ENCODE measurements around the gene SYNGR3.
"Not testable (repeated sequence)": the region's sequence is repeated elsewhere in the genome, so short reads cannot be mapped to it uniquely, and the experiment has no call there.

Gene SYNGR3

GRCh38 chr16:2011726-2012125, 22.0 kb downstream of the SYNGR3 start:
- not testable (repeated sequence) for DNase-seq

DNA sequence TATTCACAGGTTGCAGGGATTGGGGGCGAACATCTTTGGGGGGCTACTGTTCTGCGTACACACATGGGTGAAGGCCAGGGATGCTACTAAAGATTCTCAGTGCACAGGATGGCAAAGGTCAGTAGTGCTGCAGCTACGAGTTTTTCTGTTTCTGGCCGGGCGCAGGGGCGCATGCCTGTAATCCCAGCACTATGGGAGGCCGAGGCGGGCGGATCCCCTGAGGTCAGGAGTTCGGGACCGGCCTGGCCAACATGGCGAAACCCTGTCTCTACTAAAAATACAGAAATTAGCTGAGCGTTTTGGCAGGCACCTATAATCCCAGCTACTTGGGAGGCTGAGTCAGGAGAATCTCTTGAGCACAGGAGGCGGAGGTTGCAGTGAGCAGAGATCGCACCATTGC, 23.8 kb downstream of the SYNGR3 start:
- DNase-seq: no peak

GRCh38 chr16:2015117-2015946, 25.6 kb downstream of the SYNGR3 start:
- DNase-seq: peak in 1 of 2 donors; percentile 58

DNA sequence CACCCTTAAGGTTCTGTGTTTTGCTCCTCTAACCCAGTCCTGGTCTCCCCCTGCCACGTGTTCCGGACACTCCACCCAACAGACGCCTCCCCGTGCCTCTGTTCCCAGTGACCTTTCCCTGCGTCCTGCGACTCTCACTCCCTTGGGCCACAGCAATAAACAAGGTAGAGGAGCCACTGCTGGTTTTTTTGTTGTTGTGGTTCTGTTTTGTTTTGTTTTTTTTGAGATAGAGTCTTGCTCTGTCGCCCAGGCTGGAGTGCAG, 26.1 kb downstream of the SYNGR3 start:
- no peak for DNase-seq

- DNase-seq: no peak
Measured at GRCh38 chr16:2016407-2016922, 26.7 kb downstream of the SYNGR3 start.

DNA sequence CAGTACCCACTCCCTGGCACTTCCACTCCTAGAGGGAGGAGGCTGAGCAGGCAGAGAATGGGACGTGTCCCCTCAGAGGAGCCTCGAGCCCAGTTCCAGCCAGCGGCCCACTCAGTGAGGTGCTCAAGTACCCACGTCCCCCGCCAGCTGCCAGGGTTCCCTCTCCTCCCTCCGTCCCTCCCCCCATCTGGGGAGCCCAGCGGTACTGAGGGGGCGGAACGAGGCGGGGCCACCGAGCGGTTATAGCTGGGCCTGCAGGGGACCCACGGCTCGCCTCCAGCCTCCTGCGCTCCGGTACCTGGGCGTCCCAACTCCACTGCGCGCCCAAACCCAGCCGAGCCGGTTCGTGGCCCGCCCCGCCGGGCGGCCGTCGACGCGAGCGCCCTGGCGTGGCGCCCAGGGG, 29.7 kb downstream of the SYNGR3 start, which contains the start of gene NPW:
TSS of gene NPW (plus strand) at position 268 of the 403 bp plus-strand sequence.
- DNase-seq: peak in 1 of 2 donors; percentile 24

- DNase-seq: no peak
Measured at GRCh38 chr16:2019921-2020831, 30.4 kb downstream of the SYNGR3 start.

DNA sequence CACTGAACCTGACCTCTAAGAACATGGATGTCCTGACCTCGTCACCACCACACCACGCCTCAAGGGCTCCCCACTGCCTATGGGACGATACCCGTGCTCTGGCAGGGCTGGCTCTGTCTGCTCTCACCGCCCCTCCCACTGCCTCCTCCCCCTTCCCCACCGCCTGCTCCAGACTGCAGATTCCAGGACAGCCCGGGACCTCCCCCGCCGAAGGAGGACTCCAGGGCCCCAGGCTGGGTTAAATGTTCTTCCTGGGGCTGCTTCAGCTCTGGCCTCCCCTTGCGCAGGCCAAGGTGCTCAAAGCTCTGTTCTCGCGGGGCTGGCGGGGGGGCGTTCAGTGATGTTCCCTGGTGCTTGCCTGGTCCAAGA, 32.9 kb downstream of the SYNGR3 start:
- no peak for DNase-seq

GRCh38 chr16:2023092-2024031, 33.6 kb downstream of the SYNGR3 start:
- peak; percentile 93 to 96 for DNase-seq

DNA sequence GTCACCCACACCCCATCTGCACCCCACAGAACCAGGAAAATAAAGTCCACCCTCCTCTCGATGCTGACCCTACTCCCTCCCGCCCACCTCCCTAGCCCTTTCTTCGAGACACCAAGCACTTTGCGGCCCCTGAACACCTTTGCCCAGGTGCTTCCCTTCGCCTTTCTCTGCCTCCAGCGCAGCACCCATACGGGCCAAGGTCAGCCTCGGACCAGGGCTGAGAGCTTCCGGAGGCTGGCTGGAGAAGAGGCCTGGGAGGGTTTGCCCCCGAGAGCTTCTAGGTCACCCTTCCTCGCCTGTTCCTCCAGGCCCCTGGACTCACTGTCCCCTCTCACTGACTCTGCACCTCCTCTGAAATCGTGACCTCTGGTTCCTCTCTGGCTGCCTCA, 34.3 kb downstream of the SYNGR3 start:
- no peak for DNase-seq

- no peak for DNase-seq
Measured at GRCh38 chr16:2025251-2025650, 35.5 kb downstream of the SYNGR3 start.

GRCh38 chr16:2025878-2026460, 36.2 kb downstream of the SYNGR3 start:
- no peak for DNase-seq

GRCh38 chr16:2026461-2027023, 36.8 kb downstream of the SYNGR3 start, which contains the start of gene NHERF2:
TSS of gene NHERF2 (plus strand) at chr16:2026902. CDS start at chr16:2027006, 104 bp downstream.
- no peak for DNase-seq

- no peak for DNase-seq
Measured at GRCh38 chr16:2027024-2028010, 37.5 kb downstream of the SYNGR3 start.

DNA sequence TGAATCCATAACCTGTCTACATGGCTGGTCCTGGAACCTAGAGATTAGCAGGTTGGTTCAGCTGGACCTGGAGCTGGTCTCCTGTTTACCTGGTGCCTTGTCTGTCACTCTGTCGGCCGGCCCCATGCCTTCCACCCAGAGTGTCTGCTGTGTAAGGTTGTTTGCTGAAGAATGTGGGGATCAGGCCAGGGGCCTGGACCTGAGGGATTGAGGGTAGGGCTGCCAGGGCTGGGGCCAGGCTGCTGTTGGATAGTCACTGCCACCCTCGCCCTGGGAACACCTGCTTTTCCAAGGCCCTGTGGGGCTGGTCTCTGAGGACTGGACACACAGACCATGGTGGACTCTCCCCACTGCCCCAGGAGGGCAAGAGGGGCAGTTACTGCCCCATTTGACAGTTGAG, 38.4 kb downstream of the SYNGR3 start:
- DNase-seq: no peak

DNA sequence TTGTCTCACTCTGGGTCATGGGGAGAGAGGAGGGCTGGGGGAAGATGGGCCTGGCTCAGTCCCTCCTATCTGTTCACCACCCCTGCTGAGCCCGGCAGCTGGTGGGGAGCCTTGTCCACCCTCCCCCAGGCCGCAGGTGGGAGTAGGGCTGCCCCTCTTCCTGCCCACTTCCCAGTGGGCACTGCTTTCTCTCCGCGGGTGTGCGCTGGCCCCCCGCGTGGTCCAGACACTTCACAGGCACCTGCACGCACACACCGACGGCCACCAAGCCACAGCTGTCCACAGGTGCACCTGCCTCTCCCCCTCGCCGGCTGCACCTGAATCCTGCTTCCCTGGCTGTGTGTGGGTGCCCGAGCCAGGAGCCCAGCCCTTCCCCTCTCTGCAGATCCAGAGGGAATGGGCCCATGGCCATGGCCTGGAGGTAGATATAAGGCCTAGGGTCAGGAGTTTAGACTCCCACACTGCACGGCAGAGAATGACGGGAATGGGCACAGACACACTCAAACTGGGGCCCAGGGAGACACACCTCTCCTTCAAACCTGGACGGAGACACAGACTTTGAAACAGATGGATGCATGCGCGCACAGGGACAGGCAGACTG, 39.0 kb downstream of the SYNGR3 start:
- no peak for DNase-seq

DNA sequence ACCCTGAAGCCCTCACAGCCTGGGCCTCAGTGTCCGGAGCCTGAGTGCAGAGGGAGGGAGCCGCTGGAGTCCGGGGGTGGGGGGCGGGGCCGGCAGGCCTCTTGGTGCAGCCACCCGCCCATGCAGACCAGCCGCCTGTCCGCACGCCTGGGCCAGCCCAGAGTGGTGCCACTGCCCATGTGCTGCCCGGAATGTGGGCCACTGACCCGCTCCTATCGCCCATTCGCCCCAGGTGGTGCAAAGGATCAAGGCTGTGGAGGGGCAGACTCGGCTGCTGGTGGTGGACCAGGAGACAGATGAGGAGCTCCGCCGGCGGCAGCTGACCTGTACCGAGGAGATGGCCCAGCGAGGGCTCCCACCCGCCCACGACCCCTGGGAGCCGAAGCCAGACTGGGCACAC, 39.6 kb downstream of the SYNGR3 start:
- DNase-seq: no peak

DNA sequence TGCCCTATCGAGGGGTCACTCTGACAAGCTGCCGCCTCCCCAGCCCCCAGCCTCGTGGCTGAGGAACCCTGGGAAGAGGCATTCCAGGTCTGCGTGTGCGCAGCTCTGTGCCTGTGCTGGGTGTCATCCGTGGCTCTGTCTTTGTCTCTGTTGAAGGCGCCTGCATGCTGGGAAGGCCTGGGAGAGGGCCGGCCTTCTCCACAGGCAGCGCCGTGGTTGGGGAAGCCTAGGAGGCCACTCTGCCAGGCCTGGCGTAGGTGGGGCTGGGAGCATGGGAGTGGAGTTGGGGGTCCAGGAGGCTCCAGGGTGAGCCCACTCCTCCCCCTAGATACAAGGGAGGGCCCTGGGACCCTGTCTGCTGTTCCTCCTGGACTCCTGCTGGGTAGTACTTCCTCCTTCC, 40.3 kb downstream of the SYNGR3 start:
- DNase-seq: no peak

GRCh38 chr16:2031081-2031577, 41.4 kb downstream of the SYNGR3 start:
- DNase-seq: no peak
